AG20443 (cell line): ENCODE measurements around the gene SKAP2.
A peak's percentile ranks its signal among the peaks of the same experiment; 100 is the strongest.
"Not testable (repeated sequence)": the region's sequence is repeated elsewhere in the genome, so short reads cannot be mapped to it uniquely, and the experiment has no call there.

Experiments used
- DNase-seq: peaks from one replicate; pipeline ENCODE4 v3.0.0; 2012; ENCODE audit warnings: low spot score, mixed read lengths

The SKAP2 gene

DNA sequence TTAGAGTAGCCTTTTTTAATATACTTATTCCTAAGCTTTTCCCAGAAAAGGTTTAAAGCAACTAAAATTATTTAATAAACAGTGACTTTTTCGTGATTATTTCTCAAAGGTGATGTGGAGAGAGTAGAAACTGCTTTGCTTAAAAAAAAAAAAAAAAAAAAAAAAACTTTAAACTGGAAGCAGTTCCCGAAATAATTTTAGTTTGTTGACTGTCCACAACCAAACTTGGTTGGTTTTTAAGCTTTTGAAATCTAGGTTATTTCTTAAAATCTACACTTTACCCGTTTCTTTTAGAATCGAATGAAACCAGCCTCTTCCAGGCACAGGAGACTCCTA is 7.3 kb downstream of the SKAP2 start:
- DNase-seq = no peak

DNA sequence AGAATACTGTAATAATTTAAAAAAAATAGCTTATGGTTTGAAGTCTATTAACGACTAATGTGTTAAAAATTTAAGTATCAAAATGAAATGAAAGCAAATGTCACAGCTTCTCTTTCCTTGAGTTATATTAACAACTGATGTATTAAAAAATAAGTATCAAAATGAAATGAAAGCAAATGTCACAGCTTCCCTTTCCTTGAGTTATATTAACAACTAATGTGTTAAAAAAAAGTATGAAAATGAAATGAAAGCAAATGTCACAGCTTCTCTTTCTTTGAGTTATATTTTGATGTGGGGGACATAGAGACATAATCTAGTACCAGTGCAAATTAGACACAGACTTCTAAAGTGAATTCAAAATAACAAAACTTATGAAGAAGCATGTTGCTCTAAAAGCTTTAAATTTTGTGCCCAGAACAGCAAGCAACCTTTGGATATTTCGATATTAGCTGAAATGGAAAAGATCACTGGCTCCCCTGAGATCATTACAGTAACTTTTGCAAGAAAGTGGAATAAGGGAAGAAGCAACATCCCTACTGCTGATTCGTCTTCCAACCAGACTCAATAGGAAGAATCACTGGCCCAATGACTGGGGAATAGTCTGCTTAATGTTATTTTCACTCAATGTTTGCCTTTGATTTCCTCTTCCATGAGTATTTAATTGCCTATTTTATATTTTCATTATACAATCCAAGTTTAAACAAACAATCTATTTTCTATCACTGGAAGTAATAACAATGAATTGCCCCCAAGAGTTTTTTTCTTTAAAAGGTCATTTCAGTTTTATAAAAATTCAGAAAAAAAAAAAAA is 8.0 kb downstream of the SKAP2 start:
- peak; percentile 10 for DNase-seq

DNA sequence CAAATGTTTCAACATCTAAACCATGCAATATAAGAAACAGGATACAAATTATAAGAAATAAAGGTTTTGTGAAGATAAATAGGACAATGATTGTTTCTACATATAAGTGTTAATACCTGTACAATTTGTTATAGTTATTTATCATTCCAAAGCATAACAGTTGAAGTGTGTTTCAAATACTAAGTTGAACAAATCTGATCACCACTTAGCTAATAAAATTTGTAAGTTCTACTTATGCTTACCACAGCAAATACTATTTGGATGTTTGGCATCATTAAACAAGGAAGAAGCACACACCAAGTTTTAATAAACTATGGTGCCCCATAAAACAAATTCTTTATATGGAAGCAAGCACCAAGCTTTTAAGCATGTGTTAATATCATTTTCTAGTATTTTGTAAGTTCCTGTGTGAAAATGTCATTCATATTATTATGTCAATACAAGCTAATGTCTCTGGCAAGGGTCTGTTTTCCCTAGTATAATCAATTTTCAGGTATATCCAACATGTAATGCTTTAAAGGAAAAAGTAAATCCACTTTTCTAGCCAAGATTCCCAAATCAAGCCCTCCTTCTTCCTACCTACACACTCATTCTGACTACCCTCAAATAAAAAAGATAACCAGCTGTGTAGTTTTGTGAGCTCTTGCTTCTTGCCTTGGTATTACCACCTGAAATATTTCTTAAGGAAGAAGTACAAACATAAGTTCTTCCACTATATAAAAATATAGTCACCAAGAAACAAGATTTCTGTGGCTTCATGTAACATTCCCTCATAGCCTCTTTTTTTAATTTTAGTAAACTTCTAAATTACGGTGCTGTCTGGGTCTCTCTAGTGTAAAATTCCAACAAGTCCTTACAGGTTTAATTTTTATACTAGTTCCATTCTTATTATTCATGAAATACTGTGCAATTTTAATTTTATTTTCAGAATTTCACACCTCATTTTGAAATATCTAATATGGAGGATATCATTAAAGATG is 9.2 kb downstream of the SKAP2 start:
- DNase-seq = no peak

DNA sequence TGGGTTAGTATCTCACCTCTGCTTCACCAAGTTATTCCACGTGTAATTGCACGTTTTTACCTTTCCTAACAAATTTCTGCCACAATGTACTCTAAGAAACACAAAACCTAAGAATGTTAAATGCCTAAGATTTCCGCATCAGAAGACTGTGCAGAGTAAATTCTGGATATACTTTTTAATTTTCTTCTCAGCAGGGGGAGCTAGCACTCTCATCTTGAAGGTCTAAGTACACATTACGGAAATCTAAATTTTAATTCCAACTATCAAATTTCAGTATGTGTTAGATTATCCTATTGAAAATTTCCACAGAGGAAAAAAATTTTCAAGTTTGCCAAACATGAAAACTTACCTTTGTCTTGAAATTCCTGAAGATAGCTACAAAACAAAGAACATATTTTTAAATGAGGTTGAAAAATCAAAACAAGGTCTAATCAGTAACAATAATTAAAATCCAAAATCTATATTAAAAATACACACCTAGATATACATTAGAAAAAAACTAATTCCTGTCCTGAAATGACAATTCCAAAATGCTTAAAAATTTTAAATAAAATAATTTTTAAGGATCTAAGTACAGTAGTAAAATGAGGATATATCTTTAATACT is 10.5 kb downstream of the SKAP2 start:
- DNase-seq = peak; percentile 30

DNA sequence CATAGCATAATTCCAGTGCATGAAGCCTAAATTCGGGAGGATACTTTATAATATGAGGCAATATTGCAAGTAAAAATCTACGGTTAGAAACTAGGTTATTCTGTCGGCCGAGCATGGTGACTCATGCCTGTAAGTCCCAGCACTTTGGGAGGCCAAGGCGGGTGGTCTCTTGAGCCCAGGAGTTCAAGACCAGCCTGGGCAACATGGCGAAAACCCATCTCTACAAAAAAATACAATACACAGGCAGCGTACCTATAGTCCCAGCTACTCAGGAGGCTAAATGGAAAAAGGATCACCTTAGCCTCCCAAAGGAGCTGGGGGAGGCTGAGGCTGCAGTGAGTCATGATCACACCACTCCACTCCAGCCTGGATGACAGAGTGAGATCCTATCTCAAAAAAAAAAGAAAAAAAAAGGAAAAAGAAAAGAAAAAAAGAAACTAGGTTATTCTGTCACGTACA is 14.2 kb downstream of the SKAP2 start:
- no peak for DNase-seq

DNA sequence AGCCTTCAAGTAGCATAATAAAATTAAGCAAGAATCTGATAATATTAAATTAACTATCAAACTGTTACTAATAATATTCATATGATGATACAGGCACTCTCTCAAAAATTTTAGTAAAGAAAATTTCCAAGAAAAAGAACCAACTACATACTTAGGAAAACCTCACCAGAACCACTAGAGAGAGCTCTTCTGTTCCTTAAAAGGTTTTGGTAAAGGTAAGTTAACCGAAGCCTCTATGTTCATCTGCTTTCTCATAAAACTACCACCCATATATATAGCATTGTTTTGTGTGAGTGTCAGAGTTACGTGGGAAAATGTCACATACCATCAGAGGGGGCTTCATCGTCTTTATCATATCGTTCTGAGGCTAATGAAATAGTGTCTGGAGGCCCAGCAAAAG is 20.7 kb downstream of the SKAP2 start:
- DNase-seq = peak; percentile 8

DNA sequence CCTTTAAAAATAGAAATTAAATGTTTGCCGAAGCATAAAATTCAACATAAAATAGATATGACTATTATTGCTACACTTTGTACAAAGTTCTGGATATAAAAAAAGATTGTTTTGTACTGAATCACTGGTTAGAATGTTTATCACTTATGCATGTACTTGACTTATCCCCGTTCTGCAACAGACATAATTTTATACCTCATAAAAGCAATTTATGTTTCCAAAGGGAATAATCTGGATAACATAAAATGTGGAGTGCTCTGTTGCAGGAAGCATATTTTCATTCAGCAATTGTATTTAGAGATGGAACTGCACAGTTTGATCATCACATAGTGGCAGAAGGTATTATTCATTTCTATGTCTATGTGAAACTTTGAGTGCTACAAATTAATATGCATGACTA is 21.5 kb downstream of the SKAP2 start:
- no peak for DNase-seq

DNA sequence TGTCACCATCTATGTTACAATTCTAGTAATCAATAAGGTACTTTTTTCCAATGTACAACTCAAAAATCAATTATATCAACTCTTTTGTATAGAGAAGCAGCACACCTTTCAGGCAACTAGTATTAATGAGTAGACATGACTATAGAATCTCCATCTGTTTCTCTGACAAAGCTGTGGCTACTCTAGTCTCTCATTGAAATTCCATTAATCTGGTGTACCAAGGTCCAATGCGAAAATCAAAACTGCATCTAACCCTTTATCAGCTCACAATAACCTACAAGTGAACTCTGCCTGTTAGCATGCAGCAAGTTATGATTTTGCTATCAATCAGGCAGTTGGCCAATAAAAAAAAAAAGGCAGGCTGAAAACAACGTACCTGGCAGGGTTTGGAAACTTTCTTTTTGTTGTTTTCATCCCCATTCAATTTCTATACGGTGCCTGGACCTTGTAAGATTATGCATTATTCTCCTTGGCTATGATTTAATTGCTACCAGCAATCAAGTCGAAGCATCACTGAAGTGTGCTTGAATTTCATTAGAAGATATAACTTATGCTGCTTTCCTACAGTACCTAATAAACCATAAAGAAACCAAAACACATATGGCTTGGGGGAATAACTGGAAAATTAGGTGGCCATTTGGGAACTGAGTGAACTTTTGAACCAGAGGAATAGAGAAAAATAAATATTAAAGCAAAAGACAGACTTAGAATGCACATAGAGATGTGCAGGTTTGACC is 23.2 kb downstream of the SKAP2 start:
- DNase-seq = no peak

DNA sequence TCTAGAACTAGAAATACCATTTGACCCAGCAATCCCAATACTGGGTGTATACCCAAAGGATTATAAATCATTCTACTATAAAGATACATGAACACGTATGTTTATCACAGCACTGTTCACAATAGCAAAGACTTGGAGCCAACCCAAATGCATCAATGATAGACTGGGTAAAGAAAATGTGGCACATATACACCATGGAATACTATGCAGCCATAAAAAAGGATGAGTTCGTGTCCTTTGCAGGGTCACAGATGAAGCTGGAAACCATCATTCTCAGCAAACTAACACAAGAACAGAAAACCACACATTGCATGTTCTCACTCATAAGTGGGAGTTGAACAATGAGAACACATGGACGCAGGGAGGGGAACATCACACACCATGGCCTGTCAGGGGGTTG is 27.6 kb downstream of the SKAP2 start:
- not testable (repeated sequence) for DNase-seq

DNA sequence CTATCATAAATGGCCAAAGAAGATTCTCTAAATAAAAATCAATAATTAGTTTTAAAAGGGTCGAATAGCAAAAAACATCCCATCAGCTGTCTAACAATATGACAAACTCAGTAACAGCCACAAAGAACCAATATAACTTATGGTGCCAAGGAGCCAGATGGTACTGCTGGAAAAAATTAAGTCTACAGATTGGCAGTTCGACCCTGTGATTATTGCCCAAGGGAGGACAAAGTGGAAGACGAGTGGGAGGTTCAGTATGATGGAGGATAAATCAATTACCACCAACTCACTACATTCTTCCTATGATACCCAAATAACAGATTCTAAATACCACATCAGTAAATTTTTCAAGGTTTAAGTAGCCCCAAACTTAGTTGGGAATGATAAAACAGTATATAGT is 49.0 kb downstream of the SKAP2 start:
- no peak for DNase-seq

DNA sequence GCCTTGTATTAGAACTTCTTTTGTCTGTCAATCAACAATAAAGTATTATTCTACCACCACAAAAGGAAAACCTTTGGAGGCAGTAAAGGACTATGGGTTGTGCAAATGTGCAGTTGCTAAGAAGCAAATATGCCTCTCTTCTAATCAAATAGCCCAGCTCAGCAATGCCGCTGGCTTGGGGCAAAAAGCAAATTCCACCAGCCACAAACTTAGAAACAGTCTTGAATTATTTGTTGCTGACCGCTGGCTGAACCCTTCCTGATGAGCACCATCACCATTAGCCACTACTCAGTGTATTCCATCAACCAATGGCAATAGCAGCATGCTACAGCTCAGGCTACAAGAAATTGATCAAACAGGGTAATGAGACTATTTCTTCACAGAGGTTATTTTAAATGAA is 51.0 kb downstream of the SKAP2 start:
- DNase-seq = peak; percentile 11

DNA sequence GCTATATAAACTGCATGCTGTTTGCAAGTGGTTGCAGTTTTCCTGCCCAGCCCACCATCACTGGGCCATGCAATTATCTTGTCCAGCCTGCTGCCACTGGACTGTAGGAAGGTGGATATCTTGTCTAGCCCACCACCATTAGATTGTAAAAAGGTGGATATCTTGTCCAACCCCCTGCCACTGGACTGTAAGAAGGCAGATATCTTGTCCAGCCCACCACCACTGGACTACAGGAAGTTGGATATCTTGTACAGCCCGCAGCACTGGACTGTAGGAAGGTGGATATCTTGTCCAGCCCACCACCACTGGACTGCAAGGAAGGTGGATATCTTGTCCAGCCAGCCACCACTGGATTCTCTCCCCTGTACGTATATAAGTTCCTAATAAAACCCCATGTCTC is 69.8 kb downstream of the SKAP2 start:
- DNase-seq = no peak

DNA sequence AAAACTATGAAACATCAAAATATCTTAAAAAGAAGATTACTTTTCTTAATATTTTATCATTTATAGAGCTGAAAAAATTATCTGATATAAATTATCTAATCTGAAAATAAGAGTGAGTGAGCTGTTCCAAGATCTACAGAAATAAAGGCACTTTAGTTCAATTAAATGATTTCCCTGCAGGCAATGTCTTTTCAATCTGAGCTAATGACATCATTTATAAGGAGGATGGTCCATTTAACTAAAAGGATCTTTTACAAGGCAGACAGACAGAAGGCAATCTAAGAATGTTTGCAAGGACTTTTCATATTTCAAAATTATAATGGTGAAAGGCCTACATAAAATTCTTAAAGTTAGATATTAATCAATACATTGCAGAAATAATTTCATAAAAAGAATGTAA is 71.8 kb downstream of the SKAP2 start:
- DNase-seq = no peak

DNA sequence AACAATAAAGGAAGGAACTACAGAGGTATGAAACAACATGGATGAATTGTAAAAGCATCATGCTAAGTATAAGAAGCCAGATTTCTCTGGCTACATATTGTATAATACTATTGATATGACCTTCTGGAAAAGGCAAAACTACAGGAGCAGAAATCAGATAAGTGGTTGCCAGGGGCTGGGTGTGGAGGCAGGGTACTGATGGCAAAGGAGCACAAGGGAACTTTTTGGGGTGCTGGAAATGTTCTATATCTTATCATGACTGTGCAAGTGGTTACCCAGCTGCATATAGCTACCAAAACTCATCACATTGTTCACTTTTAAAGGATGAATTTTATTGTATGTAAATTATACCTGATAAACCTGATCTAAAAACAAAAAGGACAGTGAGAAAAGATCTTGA is 72.4 kb downstream of the SKAP2 start:
- no peak for DNase-seq

DNA sequence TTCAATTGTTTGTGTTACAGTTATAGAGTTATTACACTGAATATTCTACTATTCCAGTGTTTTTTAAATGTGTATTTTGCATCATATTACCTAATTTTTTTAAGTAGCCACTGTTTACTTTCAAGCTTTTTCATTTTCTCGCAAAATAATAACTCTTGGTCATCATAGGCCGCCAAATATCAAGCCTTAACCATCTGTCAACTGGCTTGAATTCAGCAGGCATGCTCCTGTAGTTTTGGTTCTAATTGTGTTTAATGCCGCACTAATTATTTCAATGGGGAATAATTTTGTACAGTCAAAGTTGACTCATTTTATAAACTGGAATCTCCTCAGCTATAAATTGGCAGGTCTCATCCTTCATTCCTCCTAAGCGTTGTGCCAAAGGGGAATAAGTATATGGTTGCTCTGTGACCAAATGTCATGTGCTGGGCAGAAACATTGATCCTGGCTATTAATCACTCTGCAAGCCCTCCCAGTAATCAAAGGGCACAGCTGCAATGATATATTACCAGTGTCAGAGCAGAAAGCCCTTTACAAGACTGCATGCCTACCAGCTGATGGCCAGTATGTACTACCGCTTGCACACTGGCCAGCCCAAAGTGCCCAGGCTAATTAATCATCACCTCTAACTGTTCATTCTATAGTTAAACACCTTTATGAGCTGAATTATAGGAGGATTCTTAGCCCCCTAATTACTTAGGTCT is 74.8 kb downstream of the SKAP2 start:
- no peak for DNase-seq

DNA sequence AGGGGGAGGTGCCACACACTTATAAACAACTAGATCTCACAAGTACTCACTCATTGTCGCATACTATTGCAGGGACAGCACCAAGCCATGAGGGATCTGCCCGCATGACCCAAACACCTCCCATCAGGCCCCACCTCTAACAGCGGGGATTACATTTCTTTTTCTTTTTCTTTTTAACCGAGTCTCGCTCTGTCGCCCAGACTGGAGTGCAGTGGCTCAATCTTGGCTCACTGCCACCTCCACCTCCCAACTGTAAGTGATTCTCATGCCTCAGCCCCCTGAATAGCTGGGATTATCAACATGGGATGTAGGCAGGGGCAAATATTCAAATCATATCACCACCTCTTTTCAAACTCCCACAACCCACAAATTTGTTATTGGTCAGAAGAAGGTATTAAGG is 76.7 kb downstream of the SKAP2 start:
- no peak for DNase-seq

DNA sequence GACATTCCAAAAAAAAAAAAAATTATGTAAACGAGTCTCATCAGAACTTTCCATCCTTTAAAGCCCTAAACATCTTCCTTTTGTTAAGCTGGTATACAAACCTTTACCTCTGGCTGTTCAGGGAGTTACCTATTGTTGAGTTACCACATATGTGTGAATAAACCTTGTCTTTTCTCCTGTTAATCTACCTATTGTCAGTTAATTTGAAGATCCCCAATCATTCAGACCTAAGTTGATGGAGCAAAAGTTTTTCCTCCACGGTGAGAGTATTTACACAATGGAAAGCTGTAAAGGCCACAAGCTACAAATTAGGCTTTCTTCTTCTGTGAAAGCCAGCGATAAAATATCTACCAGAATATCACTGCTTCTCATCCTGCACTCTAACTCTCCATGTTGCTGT is 80.3 kb downstream of the SKAP2 start:
- DNase-seq = no peak

DNA sequence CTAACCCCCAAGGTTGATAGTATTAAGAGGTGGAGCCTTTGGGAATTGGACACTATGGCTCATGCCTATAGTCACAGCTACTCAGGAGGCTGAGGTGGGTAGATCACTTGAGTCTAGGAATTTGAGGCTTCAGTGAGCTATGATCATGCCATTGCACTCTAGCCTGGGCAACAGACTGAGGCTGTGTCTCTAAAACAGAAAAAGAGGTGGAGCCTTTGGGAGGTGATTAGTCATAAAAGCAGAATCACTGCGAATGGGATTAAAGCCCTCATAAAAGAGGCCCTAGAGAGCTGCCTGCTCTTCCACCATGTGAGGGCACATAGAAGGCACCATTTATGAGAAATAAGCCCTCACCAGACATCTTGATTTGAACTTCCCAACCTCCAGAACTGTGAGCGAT is 81.9 kb downstream of the SKAP2 start:
- DNase-seq = no peak

DNA sequence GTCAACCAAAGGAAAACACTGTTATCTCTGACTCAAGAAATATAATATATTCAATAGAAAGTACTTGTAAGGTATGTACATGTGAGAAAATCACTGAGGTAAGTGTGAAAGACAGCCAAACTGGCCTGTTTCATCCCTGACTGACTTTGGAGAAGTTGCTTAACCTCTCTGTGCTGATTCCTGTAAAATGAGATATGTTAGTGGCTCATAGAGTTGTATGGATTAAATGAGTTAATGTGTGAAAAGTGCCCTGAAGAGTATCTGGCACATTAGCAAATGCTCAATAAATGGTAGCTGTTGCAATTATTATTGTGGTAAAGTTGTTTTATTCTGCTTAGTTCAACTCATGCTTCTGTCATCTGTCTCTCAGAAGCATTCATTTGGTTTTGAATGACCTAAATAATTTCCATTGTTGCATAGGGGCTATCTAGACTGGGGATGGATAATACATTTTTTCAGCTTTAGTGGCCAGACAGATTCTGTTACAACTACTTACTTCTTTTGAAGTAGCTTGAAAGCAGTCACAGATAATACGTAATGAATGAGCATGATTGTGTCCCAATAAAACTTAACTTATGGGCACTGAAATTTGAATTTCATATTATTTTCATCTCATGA is 84.3 kb downstream of the SKAP2 start:
- no peak for DNase-seq

DNA sequence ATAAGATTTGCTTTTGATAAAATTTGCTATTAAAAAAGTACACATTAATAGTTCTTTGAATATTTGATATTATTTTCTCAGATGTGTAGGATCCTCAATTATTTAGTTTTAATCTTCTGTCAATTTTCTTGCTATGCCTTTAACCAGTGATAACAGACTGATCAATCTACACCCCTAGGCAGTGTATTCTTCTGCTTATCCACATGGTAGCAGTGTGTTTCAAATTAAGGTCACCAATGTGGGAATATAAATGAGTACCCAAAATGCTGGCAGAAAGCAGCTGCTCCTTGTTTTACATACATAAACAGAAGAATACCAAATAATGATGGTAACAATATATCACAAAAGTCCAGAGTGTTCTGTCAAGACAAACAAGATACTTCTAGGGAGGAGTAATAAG is 87.0 kb downstream of the SKAP2 start:
- no peak for DNase-seq

DNA sequence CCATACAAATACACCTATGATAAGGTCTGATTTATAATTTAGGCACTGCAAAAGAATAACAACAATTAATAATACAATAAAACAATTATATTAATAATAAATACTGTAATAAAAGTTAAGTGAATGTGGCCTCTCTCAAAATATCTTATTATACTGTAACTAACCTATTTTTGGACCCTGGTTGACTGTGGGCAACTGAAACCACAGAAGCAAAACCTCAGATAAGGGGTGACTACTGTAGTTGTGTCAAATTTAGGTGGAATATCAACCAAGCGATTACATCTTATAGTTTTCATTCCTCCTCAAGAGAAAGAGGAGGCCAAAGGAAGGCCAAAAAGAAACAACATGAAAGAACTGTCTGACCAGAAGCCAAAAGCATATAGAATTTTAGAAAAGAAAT is 103.9 kb downstream of the SKAP2 start:
- no peak for DNase-seq
